HEK293 (cell line): ENCODE results near the gene ZPLD1.

Experiments
- CTCF ChIA-PET: fragments of 350-600 bp; formaldehyde crosslinking; extraction: SDS; loops from one replicate; lab custom pipeline; 2021; ENCODE audit warnings: antibody characterized with exemption; lab: Yijun Ruan, JAX
- POLR2A ChIA-PET: fragments of 300-600 bp; formaldehyde crosslinking; extraction: SDS; loops from one replicate; lab custom pipeline; 2020; ENCODE audit warnings: antibody characterized with exemption, inconsistent platforms; lab: Yijun Ruan, JAX
- H3K27ac ChIP-seq: fragments of 200-500 bp; sonication (Bioruptor generic); 2 replicates; pipeline ENCODE4 v1.5.1; 2014; ENCODE audit warnings: low read depth, low read length, control low read depth, inconsistent platforms; ENCODE audit errors: extremely low read depth
- H3K36me3 ChIP-seq, 2 experiments: fragments of 200-500 bp in 1 of 2; sonication (Bioruptor generic) in 1 of 2; 1 replicate in 1 of 2; 2 replicates in 1 of 2; pipeline ENCODE4 v1.5.1; 2014 to 2017; ENCODE audit warnings: inconsistent platforms in 2 of 2, low read length in 2 of 2; ENCODE audit not compliant: control insufficient read depth in 2 of 2, insufficient read depth in 1 of 2
- H3K4me1 ChIP-seq: fragments of 200-500 bp; sonication (Bioruptor generic); 2 replicates; pipeline ENCODE4 v1.5.1; 2014; ENCODE audit warnings: mild to moderate bottlenecking, low read length, inconsistent platforms; ENCODE audit not compliant: control insufficient read depth, insufficient read depth
- H3K4me3 ChIP-seq: 2 replicates; pipeline ENCODE4 v1.5.1; 2011; ENCODE audit warnings: low read depth, mild to moderate bottlenecking, control low read depth, low read length, moderate library complexity
- H3K9me3 ChIP-seq: fragments of 200-500 bp; sonication (Bioruptor generic); 2 replicates; pipeline ENCODE4 v1.5.1; 2014; ENCODE audit warnings: low read depth, low read length, inconsistent platforms; ENCODE audit not compliant: control insufficient read depth, insufficient read depth
- KLF10 ChIP-seq: fragments of 450-650 bp; IDR thresholded peaks from 2 replicates; pipeline ENCODE4 v1.5.1; 2018; ENCODE audit warnings: missing biosample characterization, mild to moderate bottlenecking, missing genetic modification characterization
- PRDM2 ChIP-seq: fragments of 450-650 bp; formaldehyde crosslinking; IDR thresholded peaks from 2 replicates; pipeline ENCODE4 v1.5.1; 2016; ENCODE audit warnings: missing biosample characterization, missing genetic modification characterization, borderline replicate concordance
- PRDM6 ChIP-seq: fragments of 450-650 bp; formaldehyde crosslinking; IDR thresholded peaks from 2 replicates; pipeline ENCODE4 v1.5.1; 2017; ENCODE audit warnings: missing biosample characterization, missing genetic modification characterization
- REST ChIP-seq: fragments of 450-650 bp; formaldehyde crosslinking; IDR thresholded peaks from 2 replicates; pipeline ENCODE4 v1.5.1; 2016; ENCODE audit warnings: missing biosample characterization, missing genetic modification characterization
- SP2 ChIP-seq: fragments of 450-650 bp; formaldehyde crosslinking; IDR thresholded peaks from 2 replicates; pipeline ENCODE4 v1.5.1; 2016; ENCODE audit warnings: missing biosample characterization, missing genetic modification characterization
- TRIM28 ChIP-seq: IDR thresholded peaks from 2 replicates; pipeline ENCODE4 v1.6.1; 2011; ENCODE audit warnings: low read length, control low read depth, borderline replicate concordance
- ZBTB48 ChIP-seq: fragments of 450-650 bp; formaldehyde crosslinking; IDR thresholded peaks from 2 replicates; pipeline ENCODE4 v1.5.1; 2016; ENCODE audit warnings: missing biosample characterization, missing genetic modification characterization
- ZBTB8A ChIP-seq: fragments of 450-650 bp; formaldehyde crosslinking; IDR thresholded peaks from 2 replicates; pipeline ENCODE4 v1.5.1; 2016; ENCODE audit warnings: missing biosample characterization, missing genetic modification characterization
- ZEB2 ChIP-seq: fragments of 450-650 bp; formaldehyde crosslinking; IDR thresholded peaks from 2 replicates; pipeline ENCODE4 v1.5.1; 2016; ENCODE audit warnings: missing biosample characterization, missing genetic modification characterization
- ZFP41 ChIP-seq: fragments of 450-650 bp; formaldehyde crosslinking; IDR thresholded peaks from 2 replicates; pipeline ENCODE4 v1.5.1; 2016; ENCODE audit warnings: missing biosample characterization, missing genetic modification characterization, borderline replicate concordance
- ZNF175 ChIP-seq: fragments of 450-650 bp; formaldehyde crosslinking; IDR thresholded peaks from 2 replicates; pipeline ENCODE4 v1.5.1; 2016; ENCODE audit warnings: missing biosample characterization, missing genetic modification characterization
- ZNF391 ChIP-seq: fragments of 450-650 bp; formaldehyde crosslinking; IDR thresholded peaks from 2 replicates; pipeline ENCODE4 v1.5.1; 2016; ENCODE audit warnings: low read depth, missing biosample characterization, missing genetic modification characterization, borderline replicate concordance
- ZNF416 ChIP-seq: fragments of 450-650 bp; formaldehyde crosslinking; IDR thresholded peaks from 2 replicates; pipeline ENCODE4 v1.5.1; 2016; ENCODE audit warnings: missing biosample characterization, missing genetic modification characterization
- ZNF473 ChIP-seq: fragments of 450-650 bp; formaldehyde crosslinking; IDR thresholded peaks from 2 replicates; pipeline ENCODE4 v1.5.1; 2017; ENCODE audit warnings: missing biosample characterization, missing genetic modification characterization
- ZNF555 ChIP-seq: fragments of 450-650 bp; formaldehyde crosslinking; conservative IDR thresholded peaks from 2 replicates; pipeline ENCODE4 v1.5.1; 2017; ENCODE audit warnings: missing biosample characterization, mild to moderate bottlenecking, missing genetic modification characterization, inconsistent platforms
- ZNF610 ChIP-seq: fragments of 450-650 bp; formaldehyde crosslinking; IDR thresholded peaks from 2 replicates; pipeline ENCODE4 v1.5.1; 2016; ENCODE audit warnings: missing biosample characterization, missing genetic modification characterization, borderline replicate concordance
- ZNF624 ChIP-seq: fragments of 450-650 bp; formaldehyde crosslinking; IDR thresholded peaks from 2 replicates; pipeline ENCODE4 v1.5.1; 2017; ENCODE audit warnings: missing biosample characterization, missing genetic modification characterization
- ZNF701 ChIP-seq: fragments of 450-650 bp; formaldehyde crosslinking; IDR thresholded peaks from 2 replicates; pipeline ENCODE4 v1.5.1; 2016; ENCODE audit warnings: missing biosample characterization, missing genetic modification characterization
- TF ChIP-seq, protein P1 (sequence below): fragments of 450-650 bp; formaldehyde crosslinking; IDR thresholded peaks from 2 replicates; pipeline ENCODE4 v1.5.1; 2016; ENCODE audit warnings: missing biosample characterization, missing genetic modification characterization
- TF ChIP-seq, protein P2 (sequence below): fragments of 450-650 bp; formaldehyde crosslinking; IDR thresholded peaks from 2 replicates; pipeline ENCODE4 v1.5.1; 2016; ENCODE audit warnings: missing biosample characterization, missing genetic modification characterization

ZPLD1 gene

GRCh38 chr3:102521246-102521645 lies 86.4 kb downstream of the ZPLD1 start (continued):
- TF ChIP-seq PRDM2 (tag by site-specific recombination) (no peak), KLF10 (tag by site-specific recombination) (no peak), SP2 (tag by site-specific recombination) (no peak)
- TF ChIP-seq, all 188 proteins: peak for 0

- CTCF ChIA-PET = interaction anchor here (1.3 to 7.6 kb wide), 2 partner anchors 290 to 297 kb away, joined by 6 to 61 read pairs; no protein-coding TSS in a partner anchor
- Histone ChIP-seq H3K4me3 (no peak overlapping the region), H3K27ac (no peak overlapping the region)
- TF ChIP-seq ZNF175 (tag by site-specific recombination) = no peak
- TF ChIP-seq ZNF391 (tag by site-specific recombination) = no peak
- TF ChIP-seq, protein P1, sequence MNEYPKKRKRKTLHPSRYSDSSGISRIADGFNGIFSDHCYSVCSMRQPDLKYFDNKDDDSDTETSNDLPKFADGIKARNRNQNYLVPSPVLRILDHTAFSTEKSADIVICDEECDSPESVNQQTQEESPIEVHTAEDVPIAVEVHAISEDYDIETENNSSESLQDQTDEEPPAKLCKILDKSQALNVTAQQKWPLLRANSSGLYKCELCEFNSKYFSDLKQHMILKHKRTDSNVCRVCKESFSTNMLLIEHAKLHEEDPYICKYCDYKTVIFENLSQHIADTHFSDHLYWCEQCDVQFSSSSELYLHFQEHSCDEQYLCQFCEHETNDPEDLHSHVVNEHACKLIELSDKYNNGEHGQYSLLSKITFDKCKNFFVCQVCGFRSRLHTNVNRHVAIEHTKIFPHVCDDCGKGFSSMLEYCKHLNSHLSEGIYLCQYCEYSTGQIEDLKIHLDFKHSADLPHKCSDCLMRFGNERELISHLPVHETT (tag by site-specific recombination) = no peak
- no peak for TF ChIP-seq ZBTB48 (tag by site-specific recombination)
- no peak for TF ChIP-seq ZNF555 (tag by site-specific recombination)
- TF ChIP-seq TRIM28 = no peak
- TF ChIP-seq REST (tag by site-specific recombination) = no peak
- TF ChIP-seq ZNF624 (tag by site-specific recombination) = no peak
- TF ChIP-seq PRDM6 (tag by site-specific recombination) = no peak
- TF ChIP-seq, protein P2, sequence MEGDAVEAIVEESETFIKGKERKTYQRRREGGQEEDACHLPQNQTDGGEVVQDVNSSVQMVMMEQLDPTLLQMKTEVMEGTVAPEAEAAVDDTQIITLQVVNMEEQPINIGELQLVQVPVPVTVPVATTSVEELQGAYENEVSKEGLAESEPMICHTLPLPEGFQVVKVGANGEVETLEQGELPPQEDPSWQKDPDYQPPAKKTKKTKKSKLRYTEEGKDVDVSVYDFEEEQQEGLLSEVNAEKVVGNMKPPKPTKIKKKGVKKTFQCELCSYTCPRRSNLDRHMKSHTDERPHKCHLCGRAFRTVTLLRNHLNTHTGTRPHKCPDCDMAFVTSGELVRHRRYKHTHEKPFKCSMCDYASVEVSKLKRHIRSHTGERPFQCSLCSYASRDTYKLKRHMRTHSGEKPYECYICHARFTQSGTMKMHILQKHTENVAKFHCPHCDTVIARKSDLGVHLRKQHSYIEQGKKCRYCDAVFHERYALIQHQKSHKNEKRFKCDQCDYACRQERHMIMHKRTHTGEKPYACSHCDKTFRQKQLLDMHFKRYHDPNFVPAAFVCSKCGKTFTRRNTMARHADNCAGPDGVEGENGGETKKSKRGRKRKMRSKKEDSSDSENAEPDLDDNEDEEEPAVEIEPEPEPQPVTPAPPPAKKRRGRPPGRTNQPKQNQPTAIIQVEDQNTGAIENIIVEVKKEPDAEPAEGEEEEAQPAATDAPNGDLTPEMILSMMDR (tag by site-specific recombination) = no peak
- no peak for TF ChIP-seq ZNF473 (tag by site-specific recombination)
- TF ChIP-seq ZFP41 (tag by site-specific recombination) = no peak
- no peak for TF ChIP-seq ZNF416 (tag by site-specific recombination)
- no peak for TF ChIP-seq SP2 (tag by site-specific recombination)
- no peak for TF ChIP-seq ZBTB8A (tag by site-specific recombination)
- no peak for TF ChIP-seq ZNF701 (tag by site-specific recombination)
- no peak for TF ChIP-seq ZNF610 (tag by site-specific recombination)
- no peak for TF ChIP-seq ZEB2 (tag by site-specific recombination)
- TF ChIP-seq, all 188 proteins: peak for 0
- POLR2A ChIA-PET = no interaction called here
- Histone ChIP-seq H3K4me1 (no peaks in the 10 kb centered on the region), H3K9me3 (no peaks in the 10 kb centered on the region), H3K36me3 (no peaks in the 10 kb centered on the region)
Observed at GRCh38 chr3:102525624-102526023, 90.8 kb downstream of the ZPLD1 start.
